Fibroblast of lung (primary cell): ENCODE results near the gene CUEDC1. TPM values are rescaled to one million over a fixed set of nuclear protein-coding genes. Genes with fewer than 3 reads are reported as not detected.

Experiments
- DNase-seq, 2 donors: peaks; one replicate each; pipeline versions ENCODE4 v3.0.0 to v3.0.0-alpha.2; 2010; ENCODE audit warnings: low read depth in 2 of 2
- H2AFZ ChIP-seq: 2 replicates; pipeline ENCODE4 v1.5.1; 2012; ENCODE audit warnings: low read length, control low read depth, inconsistent platforms
- H3K27ac ChIP-seq: 2 replicates; pipeline ENCODE4 v1.5.1; 2011; ENCODE audit warnings: low read length, control low read depth; ENCODE audit not compliant: insufficient read depth
- H3K27me3 ChIP-seq: 2 replicates; pipeline ENCODE4 v1.5.1; 2011; ENCODE audit warnings: mild to moderate bottlenecking, low read length; ENCODE audit not compliant: control insufficient read depth, insufficient read depth
- H3K36me3 ChIP-seq: 2 replicates; pipeline ENCODE4 v1.5.1; 2011; ENCODE audit warnings: low read length; ENCODE audit not compliant: control insufficient read depth, insufficient read depth
- H3K4me1 ChIP-seq: 2 replicates; pipeline ENCODE4 v1.5.1; 2011; ENCODE audit warnings: low read length; ENCODE audit not compliant: control insufficient read depth, insufficient read depth; ENCODE audit errors: extremely low read depth
- H3K4me2 ChIP-seq: 2 replicates; pipeline ENCODE4 v1.5.1; 2011; ENCODE audit warnings: low read length, control low read depth; ENCODE audit not compliant: insufficient read depth; ENCODE audit errors: extremely low read depth
- H3K4me3 ChIP-seq, 4 experiments: fragments of 200-600 bp in 1 of 4; sonication (generic) in 1 of 4; replicated peaks in 1 of 4; 2 replicates each; pipeline ENCODE4 v1.5.1; 2011 to 2016; ENCODE audit warnings: low read length in 4 of 4, low read depth in 3 of 4, mild to moderate bottlenecking in 3 of 4, control low read depth in 2 of 4, inconsistent platforms in 1 of 4, mixed read lengths in 1 of 4; ENCODE audit not compliant: insufficient read depth in 1 of 4; ENCODE audit errors: control extremely low read depth in 1 of 4
- H3K79me2 ChIP-seq: 2 replicates; pipeline ENCODE4 v1.5.1; 2012; ENCODE audit warnings: mild to moderate bottlenecking, low read length, inconsistent platforms; ENCODE audit not compliant: control insufficient read depth, insufficient read depth
- H3K9ac ChIP-seq: 2 replicates; pipeline ENCODE4 v1.5.1; 2011; ENCODE audit warnings: mild to moderate bottlenecking, low read length, control low read depth; ENCODE audit not compliant: insufficient read depth
- H3K9me3 ChIP-seq: 2 replicates; pipeline ENCODE4 v1.5.1; 2012; ENCODE audit warnings: low read depth, low read length; ENCODE audit not compliant: control insufficient read depth, insufficient read depth
- H4K20me1 ChIP-seq: 2 replicates; pipeline ENCODE4 v1.5.1; 2011; ENCODE audit warnings: low read length; ENCODE audit not compliant: control insufficient read depth, insufficient read depth; ENCODE audit errors: extremely low read depth
- EZH2 ChIP-seq: IDR thresholded peaks from 2 replicates; pipeline ENCODE4 v1.5.1; 2012; ENCODE audit warnings: low read length, control low read depth, mild to moderate bottlenecking; ENCODE audit errors: missing control alignments
- polyA plus RNA-seq, 2 donors: library from polyadenylated mRNA; depleted of rRNA in 1 of 2; stranded (reverse) in 1 of 2; unstranded in 1 of 2; fragments of >200 nt; gene quantifications; 2 replicates each; pipeline ENCODE4 v1.2.1, GENCODE V29; 2011 to 2012; ENCODE audit warnings: missing spikeins in 1 of 2
- total RNA-seq: library from RNA; depleted of rRNA; stranded (reverse); fragments of >200 nt; gene quantifications from 2 replicates; pipeline ENCODE4 v1.2.1, GENCODE V29; 2014
- TF ChIP-seq, protein P1 (sequence below), 2 donors: IDR thresholded peaks in 1 of 2; conservative IDR thresholded peaks in 1 of 2; 1 replicate in 1 of 2; 2 replicates in 1 of 2; pipeline ENCODE4 v1.5.1; 2011 to 2012; ENCODE audit warnings: low read length in 2 of 2, control low read depth in 1 of 2, inconsistent platforms in 1 of 2, low read depth in 1 of 2, mild to moderate bottlenecking in 1 of 2

CUEDC1 gene
- total and polyA plus RNA-seq, 2 donors (not counting 1 experiment from before 2014, with no cell fraction given): 11.9 to 34.9 TPM

DNA sequence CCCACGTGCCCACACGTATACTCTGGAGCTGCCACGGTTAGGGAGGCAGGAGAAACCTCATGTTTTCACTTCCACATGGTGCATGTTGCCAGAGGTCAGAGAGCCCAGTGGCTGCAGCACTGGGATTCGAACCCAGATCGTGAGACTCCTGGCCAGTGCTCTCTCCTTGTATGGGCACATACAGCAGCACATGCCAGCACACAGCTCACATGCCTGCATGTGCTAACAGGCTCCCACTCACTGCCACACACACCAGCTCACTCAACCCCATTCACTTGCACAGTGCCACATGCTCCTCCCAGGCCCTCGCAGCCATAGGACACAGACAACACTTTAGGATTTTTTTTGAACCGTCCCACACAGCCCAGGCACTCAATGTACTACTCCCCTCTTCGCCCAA is 55.8 kb downstream of the CUEDC1 start:
- H2AFZ ChIP-seq: no peak overlapping the region
- H4K20me1 ChIP-seq: no peaks in the 10 kb centered on the region
- TF ChIP-seq, protein P1, sequence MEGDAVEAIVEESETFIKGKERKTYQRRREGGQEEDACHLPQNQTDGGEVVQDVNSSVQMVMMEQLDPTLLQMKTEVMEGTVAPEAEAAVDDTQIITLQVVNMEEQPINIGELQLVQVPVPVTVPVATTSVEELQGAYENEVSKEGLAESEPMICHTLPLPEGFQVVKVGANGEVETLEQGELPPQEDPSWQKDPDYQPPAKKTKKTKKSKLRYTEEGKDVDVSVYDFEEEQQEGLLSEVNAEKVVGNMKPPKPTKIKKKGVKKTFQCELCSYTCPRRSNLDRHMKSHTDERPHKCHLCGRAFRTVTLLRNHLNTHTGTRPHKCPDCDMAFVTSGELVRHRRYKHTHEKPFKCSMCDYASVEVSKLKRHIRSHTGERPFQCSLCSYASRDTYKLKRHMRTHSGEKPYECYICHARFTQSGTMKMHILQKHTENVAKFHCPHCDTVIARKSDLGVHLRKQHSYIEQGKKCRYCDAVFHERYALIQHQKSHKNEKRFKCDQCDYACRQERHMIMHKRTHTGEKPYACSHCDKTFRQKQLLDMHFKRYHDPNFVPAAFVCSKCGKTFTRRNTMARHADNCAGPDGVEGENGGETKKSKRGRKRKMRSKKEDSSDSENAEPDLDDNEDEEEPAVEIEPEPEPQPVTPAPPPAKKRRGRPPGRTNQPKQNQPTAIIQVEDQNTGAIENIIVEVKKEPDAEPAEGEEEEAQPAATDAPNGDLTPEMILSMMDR (conservative IDR thresholded peaks at IDR 0.05 in 1 of 2, IDR thresholded peaks at IDR 0.05 in 1 of 2; ENCODE audit: low read depth in 1 of 2, low read length in 2 of 2): no peak
- no peak for TF ChIP-seq EZH2
- no peak overlapping the region for H3K4me2 ChIP-seq
- H3K4me3 ChIP-seq: no peak overlapping the region
- peaks cover 17% of the 10 kb centered on the region for H3K79me2 ChIP-seq
- no peaks in the 10 kb centered on the region for H3K27me3 ChIP-seq
- peak overlapping the region; percentile 68 for H3K27ac ChIP-seq
- peaks cover 43% of the 10 kb centered on the region for H3K4me1 ChIP-seq
- H3K9ac ChIP-seq: no peak overlapping the region
- no peaks in the 10 kb centered on the region for H3K9me3 ChIP-seq
- peak in 1 of 2 donors; percentile 39 for DNase-seq
- no peaks in the 10 kb centered on the region for H3K36me3 ChIP-seq

DNA sequence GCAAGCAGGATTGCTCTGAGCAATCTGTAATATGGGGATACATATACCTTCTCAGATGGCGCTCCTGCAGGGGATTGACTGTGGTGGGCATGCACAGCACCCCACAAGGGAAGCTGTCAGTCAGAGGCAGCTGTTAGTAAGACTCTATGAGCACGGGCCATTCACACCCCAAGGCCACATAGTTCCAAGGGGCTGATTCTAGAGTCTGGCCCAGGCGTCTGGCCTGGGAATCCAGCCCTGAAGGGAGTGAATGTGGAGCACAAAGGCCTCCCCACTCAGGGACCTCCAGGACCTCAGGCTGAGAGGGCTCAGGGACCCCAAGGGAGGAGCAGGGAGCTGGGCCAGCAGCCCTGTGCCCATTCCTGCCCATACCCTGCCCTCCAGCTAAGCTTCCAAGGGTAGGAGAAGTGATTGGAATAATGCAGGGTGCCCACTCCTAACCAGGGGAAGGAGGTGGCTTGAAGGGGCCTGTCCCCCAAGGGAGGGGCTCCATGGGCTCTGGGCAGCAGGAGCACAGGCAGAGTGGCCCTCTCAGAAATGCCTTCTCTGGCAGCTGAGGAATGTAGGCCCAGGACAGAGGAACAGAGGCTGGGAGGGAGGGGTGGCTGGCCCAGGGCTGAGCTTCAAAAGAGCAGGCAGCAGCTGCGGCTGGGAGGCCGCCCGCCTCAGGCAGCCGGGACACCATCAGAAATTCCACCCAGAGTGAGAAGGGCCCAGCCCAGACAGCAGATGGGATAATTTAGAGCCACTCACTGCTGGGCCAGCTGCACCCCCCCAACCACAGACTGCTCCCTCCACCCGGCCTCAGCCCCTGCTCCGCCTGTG is 56.5 kb downstream of the CUEDC1 start:
- Histone ChIP-seq H3K27me3 (no peaks in the 10 kb centered on the region), H3K27ac (peak overlapping the region; percentile 68), H3K4me3 (no peak overlapping the region), H3K9ac (peak overlapping the region; percentile 28), H4K20me1 (no peaks in the 10 kb centered on the region), H3K79me2 (peaks cover 14% of the 10 kb centered on the region), H3K9me3 (no peaks in the 10 kb centered on the region), H2AFZ (no peak overlapping the region), H3K4me2 (peak overlapping the region; percentile 11), H3K36me3 (no peaks in the 10 kb centered on the region), H3K4me1 (peaks cover 41% of the 10 kb centered on the region)
- TF ChIP-seq EZH2: no peak
- TF ChIP-seq, protein P1 (conservative IDR thresholded peaks at IDR 0.05 in 1 of 2, IDR thresholded peaks at IDR 0.05 in 1 of 2; ENCODE audit: low read depth in 1 of 2, low read length in 2 of 2): no peak
- peak; percentile 71 to 78 for DNase-seq

GRCh38 chr17:57895382-57896060 is 59.7 kb downstream of the CUEDC1 start:
- peaks cover 48% of the 10 kb centered on the region for H3K4me1 ChIP-seq
- no peak overlapping the region for H2AFZ ChIP-seq
- no peaks in the 10 kb centered on the region for H3K27me3 ChIP-seq
- H3K36me3 ChIP-seq: no peaks in the 10 kb centered on the region
- H3K27ac ChIP-seq: no peak overlapping the region
- DNase-seq: no peak
- no peak overlapping the region for H3K4me3 ChIP-seq
- TF ChIP-seq, protein P1 (conservative IDR thresholded peaks at IDR 0.05 in 1 of 2, IDR thresholded peaks at IDR 0.05 in 1 of 2; ENCODE audit: low read depth in 1 of 2, low read length in 2 of 2): no peak
- no peak for TF ChIP-seq EZH2
- H3K4me2 ChIP-seq: no peak overlapping the region
- peaks cover 11% of the 10 kb centered on the region for H3K79me2 ChIP-seq
- H4K20me1 ChIP-seq: no peaks in the 10 kb centered on the region
- no peaks in the 10 kb centered on the region for H3K9me3 ChIP-seq
- H3K9ac ChIP-seq: no peak overlapping the region
